ENCODE data around the gene RAPGEF6. TPM values are rescaled to one million over a fixed set of nuclear protein-coding genes. Genes with fewer than 3 reads are reported as not detected.
"Not testable (repeated sequence)": the region's sequence is repeated elsewhere in the genome, so short reads cannot be mapped to it uniquely, and the experiment has no call there.

The RAPGEF6 gene
- total RNA-seq, 1 donor from 2014 or later: 46.1 TPM

GRCh38 chr5:131640043-131640856, 5.2 kb upstream of the RAPGEF6 start:
- intact Hi-C loops (cut with micrococcal nuclease): no loop called here

GRCh38 chr5:131639148-131639547, 4.1 kb upstream of the RAPGEF6 start:
- intact Hi-C loops (cut with micrococcal nuclease): loop anchor here (5.0 to 10.0 kb wide), 6 partner anchors 354 to 1386 kb away; partner anchors contain the start of genes AFF4, KIF3A, RAD50 and ZCCHC10

GRCh38 chr5:131637694-131638093, 2.7 kb upstream of the RAPGEF6 start:
- intact Hi-C loops (cut with micrococcal nuclease): loop anchor here (5.0 to 10.0 kb wide), 6 partner anchors 353 to 1387 kb away; partner anchors contain the start of genes AFF4, KIF3A, RAD50 and ZCCHC10

GRCh38 chr5:131635684-131636572, 899 bp upstream of the RAPGEF6 start:
- intact Hi-C loops (cut with micrococcal nuclease): loop anchor here (1.0 to 10.0 kb wide), 25 partner anchors 35 to 1415 kb away; partner anchors contain the start of genes AFF4, FNIP1, GDF9 and HINT1

DNA sequence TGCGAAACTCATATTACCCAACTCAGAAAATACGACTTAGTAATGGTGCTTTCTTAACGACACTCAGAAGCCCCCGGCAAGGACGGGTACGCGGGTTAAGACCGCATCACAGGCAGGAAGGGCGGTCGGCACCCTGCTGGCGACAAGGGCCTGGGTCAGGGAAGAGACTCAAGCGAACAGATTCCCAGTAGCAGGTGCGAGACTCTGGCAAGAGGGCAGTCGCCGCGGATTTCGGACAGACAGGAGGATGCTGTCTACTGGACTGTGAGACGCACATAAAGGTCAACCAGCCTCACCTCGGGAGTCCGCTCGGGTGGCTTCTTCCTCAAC, 398 bp downstream of the RAPGEF6 start:
- intact Hi-C loops (cut with micrococcal nuclease): loop anchor here (1.0 to 10.0 kb wide), 7 partner anchors 220 to 1390 kb away; partner anchors contain the start of genes AFF4 and ZCCHC10

GRCh38 chr5:131634238-131634637, 791 bp downstream of the RAPGEF6 start:
- intact Hi-C loops (cut with micrococcal nuclease): loop anchor here (1.0 to 10.0 kb wide), 7 partner anchors 221 to 1391 kb away; partner anchors contain the start of genes AFF4 and ZCCHC10

DNA sequence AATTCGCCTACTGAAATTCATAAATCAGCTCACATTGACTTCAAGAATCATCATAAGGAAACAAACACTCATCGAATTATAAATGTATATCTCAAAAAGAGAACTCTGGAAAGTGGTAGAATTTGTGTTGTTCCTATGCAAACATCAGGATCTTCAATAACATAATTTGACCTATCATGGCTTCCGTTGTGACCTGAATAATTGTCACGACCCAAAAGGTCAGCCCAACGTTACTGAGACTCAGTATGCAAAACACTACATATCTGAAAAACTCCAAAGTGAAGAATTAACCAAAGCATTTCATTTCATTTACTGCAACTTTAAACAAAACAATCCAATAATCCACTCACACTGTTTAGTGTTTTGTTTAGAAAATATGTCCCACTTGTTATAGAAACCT, 1.2 kb downstream of the RAPGEF6 start:
- intact Hi-C loops (cut with micrococcal nuclease): loop anchor here (1.0 to 10.0 kb wide), 7 partner anchors 221 to 1391 kb away; partner anchors contain the start of genes AFF4 and ZCCHC10

DNA sequence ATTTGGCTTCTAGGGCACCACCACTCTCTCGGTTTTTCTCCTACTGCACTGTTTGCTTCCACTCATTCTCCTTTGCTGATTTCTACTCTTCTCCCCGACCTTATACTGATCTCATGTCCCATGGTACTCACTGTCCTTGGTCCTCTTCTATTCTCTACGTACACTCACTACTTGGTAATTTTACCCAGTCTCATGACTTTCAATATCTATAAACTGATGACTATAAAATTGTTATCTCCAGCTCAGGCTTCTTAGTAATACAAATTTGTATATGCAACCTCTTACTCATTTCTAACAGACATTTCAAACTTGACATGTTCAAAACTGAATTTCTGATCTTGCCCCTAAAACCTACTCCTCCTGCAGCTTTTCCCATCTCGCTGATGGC, 4.1 kb downstream of the RAPGEF6 start:
- intact Hi-C loops (cut with micrococcal nuclease): loop anchor here (5.0 to 10.0 kb wide), 4 partner anchors 346 to 1394 kb away; partner anchors contain the start of genes AFF4 and ZCCHC10

DNA sequence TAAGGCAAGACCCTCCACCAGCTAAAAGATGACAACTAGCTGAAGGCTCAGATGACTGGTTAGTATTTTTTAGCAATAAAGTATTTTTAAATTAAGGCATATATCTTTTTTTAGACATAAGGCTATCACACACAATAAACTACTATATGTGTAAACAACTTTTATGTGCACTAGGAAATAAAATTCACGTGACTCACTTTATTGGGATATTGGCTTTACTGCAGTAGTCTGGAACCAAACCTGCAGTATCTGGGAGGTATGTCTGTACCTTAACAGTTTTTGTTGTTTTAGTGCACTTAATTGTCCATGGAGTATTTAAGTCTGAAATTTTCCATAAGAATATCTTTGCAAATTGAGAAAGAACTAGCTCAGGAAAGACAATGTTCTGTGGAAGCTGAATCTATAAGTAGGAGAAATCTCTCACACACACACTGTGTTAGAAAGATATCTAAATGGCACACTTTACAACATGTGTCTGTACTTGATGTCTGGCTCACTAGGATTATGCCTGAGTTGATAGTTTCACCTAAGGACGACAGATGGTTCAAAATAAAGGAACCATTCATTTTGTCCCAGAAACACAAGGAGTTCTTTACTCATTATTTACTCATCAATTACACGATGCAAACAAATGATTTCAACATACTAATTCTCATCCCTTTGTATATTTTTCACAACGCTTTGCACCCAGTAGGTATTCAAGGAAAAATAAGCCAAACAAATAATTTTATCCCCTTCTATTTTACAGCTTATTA, 4.6 kb downstream of the RAPGEF6 start:
- intact Hi-C loops (cut with micrococcal nuclease): loop anchor here (5.0 to 10.0 kb wide), 4 partner anchors 346 to 1394 kb away; partner anchors contain the start of genes AFF4 and ZCCHC10

- intact Hi-C loops (cut with micrococcal nuclease): no loop called here
Measured at GRCh38 chr5:131628990-131629389, 6.0 kb downstream of the RAPGEF6 start.

DNA sequence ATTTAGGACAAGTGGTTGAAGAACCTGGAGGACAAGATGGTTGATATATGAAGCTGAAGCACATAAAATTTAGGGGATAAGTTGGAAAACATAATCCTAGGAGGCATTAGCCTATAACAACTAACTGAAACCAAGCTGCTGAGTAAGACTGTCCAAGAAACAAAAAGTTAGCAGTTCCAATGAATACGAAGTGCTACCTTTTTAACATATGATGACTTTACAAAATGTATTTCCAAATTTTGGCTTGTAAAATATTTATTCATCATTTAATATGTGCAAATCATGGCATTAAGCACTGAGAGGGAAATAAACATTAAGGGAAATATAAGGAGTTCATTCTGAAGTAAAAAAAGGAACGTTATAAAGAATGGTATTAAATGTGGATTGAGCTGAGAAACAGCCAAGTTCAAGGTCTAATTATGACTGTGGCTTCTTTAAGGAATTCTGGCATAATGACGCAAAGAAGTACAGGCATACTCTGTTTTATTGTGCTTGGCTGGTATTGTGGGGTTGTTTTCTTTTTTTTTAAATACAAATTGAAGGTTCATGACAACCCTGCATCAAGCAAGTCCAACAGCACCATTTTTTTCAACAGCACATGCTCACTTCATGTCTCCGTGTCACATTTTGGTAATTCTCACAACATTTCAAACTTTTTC, 7.7 kb downstream of the RAPGEF6 start:
- intact Hi-C loops (cut with micrococcal nuclease): no loop called here

DNA sequence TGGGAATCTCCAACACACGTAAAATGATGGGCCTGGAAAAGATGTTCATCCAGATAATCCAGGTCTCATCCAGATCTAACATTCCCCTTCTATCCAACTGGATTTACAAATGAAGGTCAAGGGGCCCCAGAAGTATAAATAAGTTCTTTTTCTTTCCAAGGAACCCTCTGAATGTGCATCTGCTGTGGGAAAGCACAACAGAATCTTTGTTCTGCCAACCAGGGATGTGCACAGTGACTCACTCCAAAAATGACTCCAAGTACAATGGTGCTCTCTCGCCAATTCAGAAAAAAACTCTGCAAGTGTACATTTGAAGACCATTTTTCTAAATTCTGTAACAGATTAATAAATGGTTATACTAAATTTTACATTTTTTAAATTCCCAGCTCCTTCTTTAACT, 12.4 kb downstream of the RAPGEF6 start:
- intact Hi-C loops (cut with micrococcal nuclease): no loop called here

GRCh38 chr5:131621164-131621563, 13.9 kb downstream of the RAPGEF6 start:
- intact Hi-C loops (cut with micrococcal nuclease): not testable (repeated sequence)

GRCh38 chr5:131619102-131619501, 15.9 kb downstream of the RAPGEF6 start:
- intact Hi-C loops (cut with micrococcal nuclease): no loop called here

- intact Hi-C loops (cut with micrococcal nuclease): no loop called here
Measured at GRCh38 chr5:131617140-131617822, 17.7 kb downstream of the RAPGEF6 start.

- intact Hi-C loops (cut with micrococcal nuclease): no loop called here
Measured at GRCh38 chr5:131615957-131616356, 19.1 kb downstream of the RAPGEF6 start.

DNA sequence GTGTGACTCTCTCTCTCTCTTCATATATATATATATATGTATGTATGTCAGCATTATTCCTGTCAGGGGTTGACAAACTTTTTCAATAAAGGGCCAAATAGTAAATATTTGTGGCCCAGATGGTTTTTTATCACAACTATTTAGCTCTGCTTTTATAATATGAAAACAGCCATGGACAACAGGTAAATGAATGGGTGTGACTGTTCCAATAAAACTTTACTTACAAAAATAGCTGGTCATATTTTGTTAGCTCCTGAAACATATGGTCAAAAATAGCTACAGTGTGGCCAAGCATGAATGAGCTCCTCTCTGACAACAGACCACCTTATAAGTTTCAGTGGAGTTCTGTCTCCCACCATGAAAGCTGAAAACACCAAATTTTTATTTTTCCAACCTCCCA, 21.6 kb downstream of the RAPGEF6 start:
- intact Hi-C loops (cut with micrococcal nuclease): no loop called here

- intact Hi-C loops (cut with micrococcal nuclease): no loop called here
Measured at GRCh38 chr5:131611064-131611381, 24.0 kb downstream of the RAPGEF6 start.

DNA sequence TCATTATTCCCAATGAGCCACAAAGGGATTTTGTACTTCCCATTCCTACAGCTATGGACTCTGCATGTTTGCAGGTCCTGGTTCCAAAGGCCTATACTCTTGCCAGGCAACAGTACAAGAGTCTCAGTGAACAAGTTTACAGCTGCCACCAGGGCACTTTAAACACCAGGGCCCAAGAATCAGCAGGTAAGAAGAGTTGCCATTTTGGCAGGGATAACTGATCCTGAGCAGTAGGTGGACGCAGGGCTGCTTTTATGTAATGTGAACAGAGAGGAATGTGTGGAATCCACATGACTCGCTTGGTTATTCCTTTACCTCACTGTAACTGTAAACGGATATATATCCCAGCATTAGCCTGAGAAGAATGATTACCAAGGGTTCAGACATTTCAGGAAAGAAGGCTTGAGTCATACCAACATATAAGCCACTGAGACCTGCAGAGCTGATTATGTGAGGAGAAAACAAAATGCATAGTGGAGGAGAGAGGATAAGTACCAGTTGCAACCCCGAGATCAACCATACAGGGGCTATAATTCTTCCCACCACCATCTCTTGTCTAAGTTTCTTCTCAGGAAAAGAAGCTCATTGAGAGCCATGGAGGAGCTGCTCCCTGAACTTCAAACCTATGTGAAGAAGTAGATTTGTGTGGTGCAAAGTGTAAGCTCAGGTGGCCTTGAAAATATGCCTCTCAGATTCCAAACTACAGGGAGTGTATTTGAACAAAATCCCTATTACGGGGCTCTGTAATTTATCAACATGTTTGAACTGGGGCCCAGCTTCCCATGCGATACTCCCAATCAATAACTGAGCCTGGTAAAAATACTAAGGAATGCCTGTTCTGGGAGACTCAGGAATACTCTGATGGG, 24.6 kb downstream of the RAPGEF6 start:
- intact Hi-C loops (cut with micrococcal nuclease): no loop called here

Measured in T-helper 1 cell treated with Interleukin-12 subunit alpha and Interleukin-12 subunit beta and Interleukin-4 antibody, amounts not matched to agents 30 ng/mL and 1 ng/mL, for 36 hours (primary cell).